ENCODE data around the gene PRSS33. TPM values are rescaled to one million over a fixed set of nuclear protein-coding genes. Genes with fewer than 3 reads are reported as not detected.

Gene PRSS33
- total and polyA plus RNA-seq, 9 donors = 0.36 to 26.8 (median 0.82) TPM; not detected in 4

DNA sequence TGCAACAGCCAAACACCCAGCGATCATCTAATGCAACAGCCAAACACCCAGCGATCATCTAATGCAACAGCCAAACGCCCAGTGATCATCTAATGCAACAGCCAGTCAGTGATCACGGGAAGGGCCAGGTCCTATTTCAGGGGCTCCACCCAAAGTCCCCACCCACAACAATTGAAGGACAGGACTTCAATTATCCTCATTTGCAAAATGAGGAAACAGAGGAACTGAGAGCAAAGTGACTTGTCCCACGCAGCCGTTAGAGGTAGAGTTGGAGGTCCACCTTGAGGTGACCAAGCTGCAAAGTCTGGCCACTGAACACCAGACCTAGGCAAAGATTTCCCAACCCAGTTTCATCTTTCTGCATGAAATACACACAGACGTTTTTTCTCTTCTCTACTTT lies 46.4 kb upstream of the PRSS33 start:
- intact Hi-C loops (cut with DNase I) = no loop called here
- Histone ChIP-seq H3K27me3 (no peaks in the 10 kb centered on the region), H3K4me3 (no peak overlapping the region), H3K36me3 (no peaks in the 10 kb centered on the region), H3K27ac (no peak overlapping the region), H3K4me1 (ENCODE audit: insufficient read depth) (no peaks in the 10 kb centered on the region), H3K9me3 (no peaks in the 10 kb centered on the region)
- TF ChIP-seq POLR2A (IDR thresholded peaks at IDR 0.05) (no peak), EP300 (IDR thresholded peaks at IDR 0.05) (no peak)
- TF ChIP-seq, protein P1, sequence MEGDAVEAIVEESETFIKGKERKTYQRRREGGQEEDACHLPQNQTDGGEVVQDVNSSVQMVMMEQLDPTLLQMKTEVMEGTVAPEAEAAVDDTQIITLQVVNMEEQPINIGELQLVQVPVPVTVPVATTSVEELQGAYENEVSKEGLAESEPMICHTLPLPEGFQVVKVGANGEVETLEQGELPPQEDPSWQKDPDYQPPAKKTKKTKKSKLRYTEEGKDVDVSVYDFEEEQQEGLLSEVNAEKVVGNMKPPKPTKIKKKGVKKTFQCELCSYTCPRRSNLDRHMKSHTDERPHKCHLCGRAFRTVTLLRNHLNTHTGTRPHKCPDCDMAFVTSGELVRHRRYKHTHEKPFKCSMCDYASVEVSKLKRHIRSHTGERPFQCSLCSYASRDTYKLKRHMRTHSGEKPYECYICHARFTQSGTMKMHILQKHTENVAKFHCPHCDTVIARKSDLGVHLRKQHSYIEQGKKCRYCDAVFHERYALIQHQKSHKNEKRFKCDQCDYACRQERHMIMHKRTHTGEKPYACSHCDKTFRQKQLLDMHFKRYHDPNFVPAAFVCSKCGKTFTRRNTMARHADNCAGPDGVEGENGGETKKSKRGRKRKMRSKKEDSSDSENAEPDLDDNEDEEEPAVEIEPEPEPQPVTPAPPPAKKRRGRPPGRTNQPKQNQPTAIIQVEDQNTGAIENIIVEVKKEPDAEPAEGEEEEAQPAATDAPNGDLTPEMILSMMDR (IDR thresholded peaks at IDR 0.05) = no peak
- DNase-seq = no peak
- 57 to 72% (median 68%) methylated on average over 7 of the region's 7 CpGs for WGBS, 3 donors

DNA sequence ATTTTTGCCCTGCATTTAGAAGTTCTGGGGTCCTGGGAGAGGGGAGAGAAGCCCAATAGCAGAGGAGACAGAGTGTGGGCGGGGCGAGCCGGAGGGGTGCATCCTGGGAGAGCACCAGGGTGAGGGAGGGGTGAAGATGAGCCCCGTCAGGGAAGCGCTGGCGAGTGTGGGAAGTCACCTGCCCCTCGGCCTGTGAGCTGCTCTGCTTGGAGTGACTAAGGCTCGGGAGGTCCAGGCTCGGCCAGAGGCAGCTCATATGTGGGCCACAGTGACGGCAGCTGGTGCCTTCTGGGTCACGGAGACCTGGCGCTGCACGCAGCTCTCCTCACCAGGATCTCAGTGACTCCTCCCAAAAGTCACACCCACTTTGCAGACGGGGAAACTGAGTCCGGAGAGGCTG lies 43.8 kb upstream of the PRSS33 start:
- Histone ChIP-seq H3K27ac (no peak overlapping the region), H3K4me3 (no peak overlapping the region), H3K27me3 (no peaks in the 10 kb centered on the region), H3K4me1 (ENCODE audit: insufficient read depth) (no peaks in the 10 kb centered on the region), H3K9me3 (no peaks in the 10 kb centered on the region), H3K36me3 (no peaks in the 10 kb centered on the region)
- no peak for TF ChIP-seq POLR2A (IDR thresholded peaks at IDR 0.05)
- no peak for TF ChIP-seq EP300 (IDR thresholded peaks at IDR 0.05)
- TF ChIP-seq, protein P1 (IDR thresholded peaks at IDR 0.05) = no peak
- intact Hi-C loops (cut with DNase I) = no loop called here
- 54 to 62% (median 60%) methylated on average over 15 of the region's 15 CpGs for WGBS, 3 donors
- no peak for DNase-seq

DNA sequence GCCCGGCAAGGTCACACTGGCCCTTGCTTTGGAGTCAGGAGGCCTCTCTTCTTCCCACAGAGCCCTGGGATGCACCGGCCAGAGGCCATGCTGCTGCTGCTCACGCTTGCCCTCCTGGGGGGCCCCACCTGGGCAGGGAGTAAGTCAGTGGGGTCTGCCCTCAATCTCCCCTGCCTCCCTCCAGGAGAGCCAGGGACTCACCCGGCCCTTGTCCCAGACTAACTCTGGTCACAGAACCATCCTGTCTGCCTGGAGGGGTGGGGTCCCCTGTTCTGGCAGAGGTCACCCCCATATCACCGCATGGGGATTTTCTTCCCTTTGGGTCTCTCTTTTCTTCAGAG lies 43.0 kb upstream of the PRSS33 start:
- no peaks in the 10 kb centered on the region for H3K9me3 ChIP-seq
- 58 to 74% (median 72%) methylated on average over 5 of the region's 5 CpGs for WGBS, 3 donors
- H3K27ac ChIP-seq = no peak overlapping the region
- no peaks in the 10 kb centered on the region for H3K36me3 ChIP-seq
- H3K4me3 ChIP-seq = no peak overlapping the region
- no peaks in the 10 kb centered on the region for H3K27me3 ChIP-seq
- no peak for DNase-seq
- H3K4me1 ChIP-seq (ENCODE audit: insufficient read depth) = no peaks in the 10 kb centered on the region
- intact Hi-C loops (cut with DNase I) = no loop called here
- TF ChIP-seq EP300 (IDR thresholded peaks at IDR 0.05) = no peak
- TF ChIP-seq, protein P1 (IDR thresholded peaks at IDR 0.05) = no peak

DNA sequence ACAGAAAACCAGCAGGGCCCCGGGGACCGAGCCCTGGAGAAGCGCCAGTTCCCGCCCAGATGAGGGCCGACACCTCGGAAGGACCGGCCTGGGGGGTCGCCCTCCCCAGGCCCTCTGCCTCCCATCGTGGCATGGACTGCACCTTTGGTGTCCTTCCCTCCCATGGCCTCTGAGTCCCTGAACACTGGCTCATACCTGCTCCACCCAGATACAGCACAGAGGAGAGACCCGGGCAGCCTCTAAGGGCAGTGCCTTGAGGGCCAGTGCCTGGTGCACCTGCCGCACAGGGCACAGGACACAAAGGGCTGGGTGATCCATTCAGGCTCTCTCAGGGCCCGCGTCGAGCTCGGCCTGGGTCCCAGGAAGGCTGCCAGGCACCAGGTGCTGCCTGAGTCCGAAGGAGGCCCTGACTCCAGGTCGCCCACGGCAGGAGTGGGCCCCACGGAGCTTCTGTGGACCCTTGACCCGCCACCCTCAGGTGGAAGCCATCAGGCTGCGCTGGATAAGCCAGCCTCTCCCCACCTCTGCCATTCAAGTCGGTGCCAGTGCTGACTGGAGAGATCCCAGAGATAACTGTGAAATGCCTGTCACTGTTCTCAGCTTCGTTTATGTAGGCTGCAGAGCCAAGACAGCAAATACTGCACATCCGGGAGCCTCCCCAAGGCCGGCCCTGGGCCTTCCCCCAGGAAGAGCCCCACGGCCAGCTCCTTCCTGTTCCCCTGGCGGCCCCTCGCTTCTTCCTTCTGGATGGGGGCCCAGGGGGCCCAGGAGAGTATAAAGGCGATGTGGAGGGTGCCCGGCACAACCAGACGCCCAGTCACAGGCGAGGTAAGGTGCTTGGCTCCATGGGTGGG lies 42.4 kb upstream of the PRSS33 start, which contains the start of gene ZG16B:
TSS of gene ZG16B (plus strand) at position 803 of the 854 bp plus-strand sequence. CDS start 139 bp downstream, outside the sequence.
- intact Hi-C loops (cut with DNase I) = no loop called here
- TF ChIP-seq, protein P1 (IDR thresholded peaks at IDR 0.05) = no peak
- TF ChIP-seq EP300 (IDR thresholded peaks at IDR 0.05) (no peak), POLR2A (IDR thresholded peaks at IDR 0.05) (no peak)
- no peak for DNase-seq
- H3K4me3 ChIP-seq = no peak within 1 kb of the TSS
- no peaks in the 10 kb centered on the region for H3K4me1 ChIP-seq (ENCODE audit: insufficient read depth)
- no peaks in the 10 kb centered on the region for H3K27me3 ChIP-seq
- H3K27ac ChIP-seq = no peak within 1 kb of the TSS
- H3K36me3 ChIP-seq = no peaks in the 10 kb centered on the region
- no peaks in the 10 kb centered on the region for H3K9me3 ChIP-seq
- 54 to 61% (median 57%) methylated on average over 32 of the region's 32 CpGs for WGBS, 3 donors
